Ovary (tissue), 9 donors: ENCODE results near the gene MTMR2. TPM values are rescaled to one million over a fixed set of nuclear protein-coding genes. Genes with fewer than 3 reads are reported as not detected.

Experiments
- DNase-seq, 5 donors: peaks; one replicate each; pipeline ENCODE4 v3.0.0-alpha.2; 2019 to 2020
- H3K27ac ChIP-seq, 2 donors: fragments of 200-600 bp; one replicate each; pipeline versions ENCODE4 v1.5.1 to v1.8.0; 2019 to 2022
- H3K27me3 ChIP-seq: fragments of 200-600 bp; one replicate; pipeline ENCODE4 v1.8.0; 2022
- H3K36me3 ChIP-seq: fragments of 200-600 bp; sonication (generic); one replicate; pipeline ENCODE4 v1.5.1; 2019
- H3K4me1 ChIP-seq: one replicate; pipeline ENCODE4 v1.8.1; 2013; ENCODE audit warnings: mild to moderate bottlenecking, moderate library complexity; ENCODE audit not compliant: insufficient read depth
- H3K4me3 ChIP-seq: fragments of 200-600 bp; sonication (generic); one replicate; pipeline ENCODE4 v1.5.1; 2017
- H3K9me3 ChIP-seq, 2 donors: fragments of 200-600 bp in 1 of 2; sonication (generic) in 1 of 2; one replicate each; pipeline versions ENCODE4 v1.5.1 to v1.8.1; 2013 to 2019; ENCODE audit warnings: mild to moderate bottlenecking in 1 of 2, moderate library complexity in 1 of 2
- EP300 ChIP-seq: sonication (generic); formaldehyde crosslinking; IDR thresholded peaks from one replicate; pipeline ENCODE4 v1.6.1; 2017; ENCODE audit warnings: antibody characterized with exemption
- POLR2A ChIP-seq: fragments of 450-650 bp; IDR thresholded peaks from one replicate; pipeline ENCODE4 v1.6.1; 2017; ENCODE audit warnings: antibody characterized with exemption, mild to moderate bottlenecking, moderate library complexity
- WGBS, 3 donors: extraction: QIAGEN DNeasy Blood & Tissue Kit in 1 of 3; methylation state at CpG; one replicate each; pipeline versions ENCODE4 v1.1.5 to v1.1.7; 2013 to 2017; 5-methylcytosine and 5-hydroxymethylcytosine counted together
- intact Hi-C, 4 donors: fragments of 100-400 bp; cut with DNase I; formaldehyde crosslinking; loops; one replicate each; pipeline versions ENCODE4 v1.11.0 to v1.15.1; 2022 to 2023
- polyA plus RNA-seq, 2 donors: library from polyadenylated mRNA; stranded (reverse); fragments of 200-250 nt in 1 of 2; fragments of 350-450 nt in 1 of 2; fragmentation: Illumina TruSeq in 1 of 2; extraction: RNeasy Lipid Tissue Mini Kit (QIAGEN cat#74804) in 1 of 2; gene quantifications; one replicate each; pipeline ENCODE4 v1.2.3, GENCODE V29; 2013 to 2014
- total RNA-seq, 7 donors: library from RNA; depleted of rRNA in 2 of 7; stranded (reverse); fragments of >200 nt in 2 of 7; fragmentation: NEBNext Ultra II Directional in 3 of 7; extraction: Animal tissue kit (Norgen Biotek cat#: 25700) in 3 of 7; gene quantifications; one replicate each; pipeline versions ENCODE4 v1.1.0 to v1.2.4, GENCODE V29; 2016 to 2023
- TF ChIP-seq, protein P1 (sequence below), 3 donors: fragments of 450-650 bp in 2 of 3; fragments of 200-600 bp in 1 of 3; IDR thresholded peaks; one replicate each; pipeline versions ENCODE4 v1.5.1 to v1.8.0; 2016 to 2022; ENCODE audit warnings: antibody characterized with exemption in 3 of 3, mild to moderate bottlenecking in 1 of 3
- donor health status: DM: no; HTN: no; CAD: no; lungs with moderate emphysema.
- donor health status: DM: no; HTN: no; CAD: no.
- donor health status: Bipolar disorder and iron deficiency.
- donor health status: DM: yes; HTN: yes; CAD: no.
- donor health status: DM: no; HTN: no; CAD: no.
- donor health status: DM: yes; HTN: yes; CAD: no.

Gene MTMR2
- total and polyA plus RNA-seq, 9 donors, result 14.1 to 42.5 (median 24.3) TPM

DNA sequence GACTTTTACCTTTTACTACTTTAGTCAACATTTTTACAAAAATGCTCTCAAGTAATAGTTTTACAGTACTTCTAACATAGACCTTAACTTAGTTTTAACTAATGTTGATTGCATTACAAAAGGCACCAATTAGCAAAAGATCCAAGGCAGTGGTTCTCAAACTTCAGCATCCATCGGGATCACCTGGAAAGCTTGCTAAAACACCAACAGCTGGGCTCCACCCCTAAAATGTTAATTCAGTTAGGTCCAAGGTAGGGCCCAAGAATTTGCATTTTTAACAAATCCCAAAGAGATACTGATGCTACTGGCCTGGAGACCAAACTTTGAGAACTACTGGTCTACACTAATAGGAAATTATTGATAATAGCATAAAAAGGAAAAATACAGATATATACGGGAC is 5.9 kb downstream of the MTMR2 start:
- WGBS, 3 donors, result 75 to 86% (median 84%) methylated on average over 2 of the region's 2 CpGs
- intact Hi-C loops, result no loop called here
- Histone ChIP-seq H3K4me1 (peaks cover 5% of the 10 kb centered on the region), H3K9me3 (no peaks in the 10 kb centered on the region), H3K27ac (no peak overlapping the region), H3K4me3 (no peak overlapping the region), H3K27me3 (no peaks in the 10 kb centered on the region), H3K36me3 (no peaks in the 10 kb centered on the region)
- no peak for DNase-seq
- TF ChIP-seq EP300, result no peak
- no peak for TF ChIP-seq POLR2A
- TF ChIP-seq, protein P1, sequence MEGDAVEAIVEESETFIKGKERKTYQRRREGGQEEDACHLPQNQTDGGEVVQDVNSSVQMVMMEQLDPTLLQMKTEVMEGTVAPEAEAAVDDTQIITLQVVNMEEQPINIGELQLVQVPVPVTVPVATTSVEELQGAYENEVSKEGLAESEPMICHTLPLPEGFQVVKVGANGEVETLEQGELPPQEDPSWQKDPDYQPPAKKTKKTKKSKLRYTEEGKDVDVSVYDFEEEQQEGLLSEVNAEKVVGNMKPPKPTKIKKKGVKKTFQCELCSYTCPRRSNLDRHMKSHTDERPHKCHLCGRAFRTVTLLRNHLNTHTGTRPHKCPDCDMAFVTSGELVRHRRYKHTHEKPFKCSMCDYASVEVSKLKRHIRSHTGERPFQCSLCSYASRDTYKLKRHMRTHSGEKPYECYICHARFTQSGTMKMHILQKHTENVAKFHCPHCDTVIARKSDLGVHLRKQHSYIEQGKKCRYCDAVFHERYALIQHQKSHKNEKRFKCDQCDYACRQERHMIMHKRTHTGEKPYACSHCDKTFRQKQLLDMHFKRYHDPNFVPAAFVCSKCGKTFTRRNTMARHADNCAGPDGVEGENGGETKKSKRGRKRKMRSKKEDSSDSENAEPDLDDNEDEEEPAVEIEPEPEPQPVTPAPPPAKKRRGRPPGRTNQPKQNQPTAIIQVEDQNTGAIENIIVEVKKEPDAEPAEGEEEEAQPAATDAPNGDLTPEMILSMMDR (IDR thresholded peaks at IDR 0.05), result no peak

DNA sequence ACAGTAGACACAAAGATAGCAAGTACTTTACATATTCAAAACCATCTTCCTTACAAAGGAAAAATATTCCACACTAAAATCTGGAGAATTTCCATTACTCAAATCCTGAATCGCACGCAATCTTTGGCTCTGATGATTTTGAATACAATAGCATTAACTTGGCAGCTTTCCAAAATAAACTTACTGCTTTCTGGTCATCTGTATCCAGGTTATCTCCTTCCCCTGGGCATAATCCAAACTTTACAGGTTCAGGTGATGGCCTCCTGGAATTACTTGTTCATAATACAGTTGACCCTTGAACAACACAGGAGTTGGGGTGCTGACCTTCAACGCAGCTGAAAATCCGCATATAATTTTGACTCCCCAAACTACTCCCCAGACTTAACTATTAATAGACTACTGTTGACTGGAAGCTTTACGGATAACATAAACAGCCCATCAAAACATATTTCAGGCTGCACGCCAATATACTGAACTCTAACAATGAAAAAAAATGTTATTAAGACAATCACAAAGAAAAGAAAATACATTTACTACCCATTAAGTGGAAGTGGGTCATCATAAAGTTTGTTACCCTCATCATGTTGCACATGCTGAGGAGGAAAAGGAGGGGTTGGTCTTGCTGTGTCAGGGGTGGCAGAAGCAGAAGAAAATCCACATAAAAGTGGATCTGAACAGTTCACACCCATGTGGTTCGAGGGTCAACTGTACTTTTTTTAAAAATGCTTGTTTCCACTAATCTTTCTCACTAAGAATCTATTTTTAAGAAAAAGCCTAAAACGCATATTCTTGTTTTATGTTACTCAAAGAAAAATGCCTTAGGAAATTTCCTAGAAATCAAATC is 6.5 kb downstream of the MTMR2 start:
- DNase-seq, result no peak
- no peak overlapping the region for H3K27ac ChIP-seq
- WGBS, 3 donors, result 19 to 45% (median 29%) methylated on average over 8 of the region's 8 CpGs
- TF ChIP-seq, protein P1 (IDR thresholded peaks at IDR 0.05), result no peak
- TF ChIP-seq EP300, result no peak
- TF ChIP-seq POLR2A, result no peak
- H3K4me3 ChIP-seq, result no peak overlapping the region
- intact Hi-C loops, result no loop called here
- no peaks in the 10 kb centered on the region for H3K36me3 ChIP-seq
- peaks cover 5% of the 10 kb centered on the region for H3K4me1 ChIP-seq
- no peaks in the 10 kb centered on the region for H3K27me3 ChIP-seq
- no peaks in the 10 kb centered on the region for H3K9me3 ChIP-seq

DNA sequence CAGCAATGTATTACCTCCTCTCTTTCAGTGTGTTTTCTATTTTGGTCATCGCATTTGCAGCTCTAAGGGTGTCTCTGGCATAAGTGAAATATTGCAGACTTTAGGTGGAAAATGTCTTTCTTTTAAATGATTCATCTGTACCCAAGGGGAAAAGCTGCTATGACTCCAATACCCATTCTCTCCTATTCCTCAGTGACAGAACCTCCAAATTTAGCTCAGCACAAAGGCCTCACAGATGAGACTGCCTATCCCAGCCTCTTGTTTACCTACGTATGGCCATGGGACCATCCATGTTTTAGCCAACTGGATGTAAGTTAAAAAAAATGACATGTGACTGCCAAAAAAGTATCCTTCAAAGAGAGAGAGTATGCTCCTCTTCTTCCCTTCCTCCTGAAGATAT is 7.9 kb downstream of the MTMR2 start:
- no peaks in the 10 kb centered on the region for H3K27me3 ChIP-seq
- H3K9me3 ChIP-seq, result no peaks in the 10 kb centered on the region
- H3K27ac ChIP-seq, result no peak overlapping the region
- intact Hi-C loops, result no loop called here
- TF ChIP-seq EP300, result no peak
- no peak for TF ChIP-seq POLR2A
- TF ChIP-seq, protein P1 (IDR thresholded peaks at IDR 0.05), result no peak
- DNase-seq, result no peak
- H3K4me3 ChIP-seq, result no peak overlapping the region
- WGBS, 3 donors, result 88 to 96% (median 91%) methylated on average over 2 of the region's 2 CpGs
- H3K36me3 ChIP-seq, result no peaks in the 10 kb centered on the region
- peaks cover 5% of the 10 kb centered on the region for H3K4me1 ChIP-seq

DNA sequence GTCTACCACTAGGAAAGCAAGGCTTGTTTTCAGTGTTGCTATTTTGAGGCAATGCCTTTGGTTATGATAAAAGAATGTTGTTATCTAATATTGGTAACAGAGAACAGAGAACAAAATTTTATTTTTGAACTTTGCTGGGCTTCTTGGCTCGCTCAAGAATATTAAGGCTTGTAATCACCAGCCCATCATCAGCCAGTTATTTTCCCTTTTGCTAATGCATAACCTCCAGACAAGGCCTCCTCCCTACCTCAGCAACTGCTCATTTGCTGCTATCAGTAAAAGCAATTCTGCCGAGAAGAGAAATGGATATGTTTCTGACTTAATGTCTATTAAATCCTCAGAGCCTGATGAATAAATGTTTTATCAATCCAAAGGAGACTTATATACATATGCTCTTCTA is 8.9 kb downstream of the MTMR2 start:
- peaks cover 5% of the 10 kb centered on the region for H3K4me1 ChIP-seq
- H3K27me3 ChIP-seq, result no peaks in the 10 kb centered on the region
- H3K27ac ChIP-seq, result no peak overlapping the region
- no peak overlapping the region for H3K4me3 ChIP-seq
- no peak for TF ChIP-seq EP300
- TF ChIP-seq, protein P1 (IDR thresholded peaks at IDR 0.05), result no peak
- TF ChIP-seq POLR2A, result no peak
- DNase-seq, result no peak
- H3K36me3 ChIP-seq, result no peaks in the 10 kb centered on the region
- WGBS, 3 donors, result 11 to 18% (median 15%) methylated on average over 2 of the region's 2 CpGs
- no peaks in the 10 kb centered on the region for H3K9me3 ChIP-seq
- intact Hi-C loops, result no loop called here
